NCI-H2107 treated with DMSO at 0.1 percent for 48 hours (cell line): Measurements from ENCODE around the gene RESP18.

Source experiments
- DNase-seq: peaks from one replicate; lab custom pipeline; 2025; ENCODE audit not compliant: unreplicated experiment; lab: John Stamatoyannopoulos, UW

Gene RESP18

DNA sequence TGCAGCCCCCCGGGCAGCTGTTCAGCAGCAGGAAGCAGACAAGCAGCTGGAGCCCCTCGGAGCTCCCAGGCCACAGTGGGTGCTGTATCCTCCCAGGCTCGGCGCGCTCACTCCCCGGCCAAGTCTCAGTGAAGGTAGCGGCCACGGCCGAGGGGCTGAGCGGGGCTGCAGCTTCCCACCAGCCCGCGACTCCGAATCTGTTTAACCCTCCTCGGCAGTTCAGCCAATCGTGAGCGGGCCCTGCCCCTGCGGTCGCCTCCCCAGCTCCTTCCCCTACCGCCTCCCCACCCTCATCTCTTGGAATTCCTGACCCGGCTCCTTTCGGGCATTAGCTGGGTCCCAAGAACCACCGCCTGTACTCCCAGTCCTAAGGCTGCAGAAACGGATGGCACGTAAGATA is at the start of gene RESP18:
Gene RESP18 (minus strand): TSS at position 203 of the 400 bp plus-strand sequence.
- DNase-seq = no peak

- no peak for DNase-seq
Observed at GRCh38 chr2:219381448-219381847, 48.9 kb upstream of the RESP18 start.

GRCh38 chr2:219380926-219381325 is 48.4 kb upstream of the RESP18 start:
- DNase-seq = no peak

GRCh38 chr2:219378163-219378851 is 45.8 kb upstream of the RESP18 start:
- no peak for DNase-seq

DNA sequence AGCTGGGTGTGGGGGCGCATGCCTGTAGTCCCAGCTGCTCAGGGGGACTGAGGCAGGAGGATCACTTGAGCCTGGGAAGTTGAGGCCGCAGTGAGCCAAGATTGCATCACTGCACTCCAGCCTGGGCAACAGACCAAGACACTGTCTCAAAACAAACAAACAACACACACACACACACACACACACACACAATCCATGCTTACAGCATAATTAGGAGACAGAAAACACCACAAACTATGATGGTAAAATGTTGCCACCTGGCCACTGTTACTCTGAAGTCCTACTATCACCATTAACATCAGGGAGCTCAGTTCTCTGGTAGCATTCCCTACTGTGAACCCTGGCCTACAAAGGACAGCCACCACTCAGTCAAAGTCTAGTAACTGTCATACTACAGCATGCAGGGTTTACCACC is 36.9 kb upstream of the RESP18 start:
- DNase-seq = peak; percentile 13

GRCh38 chr2:219368690-219369191 is 36.2 kb upstream of the RESP18 start:
- no peak for DNase-seq

DNA sequence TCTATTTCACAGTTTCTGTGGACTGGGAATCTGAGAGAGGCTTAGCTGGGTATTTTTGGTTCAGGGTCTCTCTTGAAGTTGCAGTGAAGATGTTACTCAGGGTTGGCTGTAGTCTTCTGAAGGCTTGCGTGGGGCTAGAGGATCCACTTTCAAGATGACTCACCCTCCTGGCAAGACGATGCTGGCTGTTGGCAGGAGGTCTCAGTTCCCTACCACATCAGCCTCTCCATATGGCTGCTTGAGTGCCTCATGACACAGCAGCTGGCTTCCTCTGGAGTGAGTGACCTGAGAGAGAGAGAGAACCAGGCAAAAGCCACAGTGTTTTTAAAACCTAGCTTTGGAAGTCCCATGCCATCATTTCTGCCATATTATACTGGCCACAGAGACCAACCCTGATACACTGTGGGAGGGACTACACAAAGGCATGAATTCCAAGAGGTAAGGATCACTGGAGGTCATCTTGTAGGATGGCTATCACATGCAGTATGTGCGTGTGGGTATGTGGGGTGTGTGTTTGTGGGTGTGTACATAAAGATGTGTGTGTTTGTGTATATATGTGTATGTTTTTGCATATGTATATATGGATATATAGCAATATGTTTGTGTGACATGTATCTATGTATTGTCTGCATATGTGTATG is 30.1 kb upstream of the RESP18 start:
- DNase-seq = no peak

DNA sequence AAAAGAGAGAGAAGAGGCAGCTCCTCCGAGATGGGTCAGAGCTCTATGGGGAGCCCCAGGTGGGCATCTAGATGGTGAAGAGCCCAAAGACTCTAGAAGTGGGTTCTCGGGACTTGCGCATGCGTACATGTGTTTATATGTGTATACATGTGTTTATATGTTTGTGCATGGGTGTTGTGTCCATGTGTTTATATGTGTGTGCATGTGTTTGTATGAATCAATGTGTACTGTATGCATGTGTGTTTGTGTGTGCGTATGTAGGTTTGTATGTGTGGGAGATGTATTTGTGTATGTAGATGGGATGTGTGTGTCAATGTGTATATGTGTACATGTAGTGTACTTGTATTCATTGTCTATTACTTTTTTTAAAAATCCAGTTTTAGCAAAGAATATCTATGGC is 29.5 kb upstream of the RESP18 start:
- no peak for DNase-seq

- no peak for DNase-seq
Observed at GRCh38 chr2:219358170-219359075, 25.9 kb upstream of the RESP18 start.

DNA sequence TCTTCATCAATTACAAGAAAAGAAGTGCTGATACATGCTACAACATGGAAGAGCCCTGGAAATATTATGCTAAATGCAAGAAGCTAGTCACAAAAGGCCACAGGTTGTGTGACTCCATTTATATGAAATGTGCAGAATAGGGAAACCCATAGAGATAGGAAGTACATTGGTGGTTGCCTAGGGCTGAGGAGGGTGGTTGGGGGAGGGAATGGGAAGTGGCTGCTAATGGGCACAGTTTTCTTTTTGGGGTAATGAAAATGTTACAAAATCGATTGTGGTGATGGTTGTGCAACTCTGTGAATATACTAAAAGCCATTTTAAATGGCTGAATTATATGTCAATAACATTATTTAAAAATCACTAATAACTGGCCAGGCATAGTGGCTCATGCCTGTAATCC is 24.3 kb upstream of the RESP18 start:
- no peak for DNase-seq

DNA sequence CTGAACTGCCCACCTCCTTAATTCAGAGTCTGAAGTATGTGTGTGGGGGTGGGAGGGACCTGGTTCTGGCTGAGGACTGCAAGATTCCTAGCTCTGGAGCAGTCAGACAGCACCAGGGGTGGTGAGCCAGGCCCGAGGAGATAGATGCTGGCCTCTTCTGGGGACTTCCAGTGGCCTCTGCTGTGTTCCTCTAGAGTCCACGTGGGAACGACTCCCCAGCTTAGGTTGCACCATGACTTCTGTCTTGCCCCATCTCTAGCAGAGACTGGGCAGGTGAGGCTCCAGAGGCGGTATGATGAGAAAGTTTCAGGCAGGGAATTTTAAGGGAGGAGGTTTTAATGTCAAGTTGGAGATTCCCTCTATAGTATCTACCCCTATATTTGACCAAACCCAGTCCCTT is 22.0 kb upstream of the RESP18 start:
- no peak for DNase-seq

- no peak for DNase-seq
Observed at GRCh38 chr2:219353129-219353528, 20.6 kb upstream of the RESP18 start.

DNA sequence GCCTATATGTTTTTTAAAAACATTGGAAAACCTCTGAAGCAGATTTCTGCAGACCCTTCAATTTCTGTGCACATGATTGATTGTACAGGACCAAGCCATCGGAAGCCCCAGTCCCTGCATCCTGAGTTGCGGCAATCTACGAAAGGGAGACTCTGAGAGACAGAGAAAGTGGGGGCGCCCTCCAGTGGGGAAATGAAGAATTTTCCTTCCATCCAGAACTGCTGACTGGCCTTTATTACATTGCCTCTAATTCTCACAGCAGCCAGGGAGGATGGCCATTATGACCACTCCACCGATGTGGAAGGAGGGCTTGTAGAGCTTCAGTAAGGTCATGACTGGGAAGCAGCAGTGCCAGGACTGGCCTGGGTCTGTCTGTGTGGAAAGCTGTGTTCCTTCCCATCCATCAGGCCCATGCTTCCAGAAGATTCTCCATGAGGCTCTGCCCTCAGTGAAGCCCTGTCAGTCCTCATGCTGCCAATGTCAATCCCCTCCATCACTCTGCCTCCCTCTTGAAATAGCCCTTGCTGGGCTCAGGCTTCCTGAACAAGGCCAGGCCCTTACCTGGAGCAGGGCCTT is 20.0 kb upstream of the RESP18 start:
- peak; percentile 31 for DNase-seq

GRCh38 chr2:219350710-219351221 is 18.2 kb upstream of the RESP18 start:
- no peak for DNase-seq

DNA sequence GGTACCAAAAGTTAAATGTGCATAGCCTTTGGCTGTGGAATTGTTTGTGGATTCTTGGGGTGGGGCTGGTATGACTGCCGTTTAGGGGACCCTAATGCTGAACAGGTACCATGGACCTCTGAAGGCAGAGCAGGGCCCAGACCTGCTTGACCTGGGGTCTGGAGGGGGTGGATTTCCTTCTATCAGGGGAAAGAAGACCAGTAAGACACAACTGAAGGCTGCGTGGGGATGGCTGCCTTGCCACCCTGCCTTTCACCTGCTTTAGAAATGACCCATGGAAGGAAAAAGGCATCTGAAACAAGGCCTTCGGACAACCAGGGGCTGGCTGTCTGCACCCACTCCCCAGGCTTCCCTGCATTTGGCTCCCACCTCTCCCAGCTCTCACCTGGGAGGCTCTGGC is 17.7 kb upstream of the RESP18 start:
- no peak for DNase-seq

- peak; percentile 42 for DNase-seq
Observed at GRCh38 chr2:219344751-219345430, 12.3 kb upstream of the RESP18 start.

GRCh38 chr2:219335373-219335786 is 2.8 kb upstream of the RESP18 start:
- DNase-seq = no peak

DNA sequence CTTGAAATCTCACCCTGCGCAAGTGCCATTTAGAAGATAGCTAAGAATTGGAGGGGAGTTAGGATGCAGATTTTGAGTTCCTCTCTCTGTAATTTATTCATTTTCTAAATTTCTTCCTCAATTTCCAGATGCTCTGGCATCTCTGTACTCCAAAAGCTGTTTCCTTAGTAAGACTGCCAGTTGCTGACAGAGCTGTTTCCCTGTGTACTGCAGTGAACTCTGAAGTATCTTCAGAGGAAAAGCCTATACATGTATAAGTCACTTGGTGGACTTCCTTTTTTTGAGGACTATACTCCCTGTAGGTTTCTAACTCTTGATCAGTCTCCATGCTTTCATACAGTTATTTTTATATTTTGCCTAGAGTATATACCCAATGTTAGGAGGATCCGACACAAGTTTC is 1.5 kb upstream of the RESP18 start:
- DNase-seq = no peak

DNA sequence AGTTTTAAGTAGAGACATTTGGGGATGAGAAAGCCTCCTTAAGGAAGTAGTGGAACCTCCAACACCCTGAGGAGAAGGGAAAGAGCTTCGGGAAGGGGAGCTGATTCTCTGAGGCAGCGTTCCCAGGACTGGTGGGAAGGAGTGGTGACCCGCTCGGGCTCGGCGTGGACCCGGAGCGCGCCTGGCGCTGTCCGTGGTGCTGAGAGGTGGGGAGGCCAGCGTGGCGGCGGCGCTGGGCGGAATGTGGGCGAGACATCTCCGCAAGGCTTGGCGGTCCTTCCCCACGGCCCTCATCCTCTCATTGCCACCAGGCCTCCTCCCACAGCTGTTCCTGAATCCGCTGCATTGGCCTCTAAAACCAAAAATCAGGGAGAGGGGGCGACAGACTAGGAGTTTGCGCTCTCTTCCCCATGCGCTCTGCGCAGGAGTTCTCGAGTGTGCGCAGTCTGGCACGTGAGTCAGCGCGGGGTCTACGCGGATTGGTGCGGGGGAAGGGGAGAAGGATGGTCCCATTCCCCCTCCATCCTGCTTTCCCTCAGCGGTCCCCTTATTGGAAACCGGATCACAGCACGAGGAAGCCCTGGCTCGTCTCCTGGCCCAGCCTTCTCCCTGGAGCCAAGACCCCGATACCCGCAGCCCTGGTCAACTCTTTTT is 857 bp downstream of the RESP18 start:
- DNase-seq = no peak

DNA sequence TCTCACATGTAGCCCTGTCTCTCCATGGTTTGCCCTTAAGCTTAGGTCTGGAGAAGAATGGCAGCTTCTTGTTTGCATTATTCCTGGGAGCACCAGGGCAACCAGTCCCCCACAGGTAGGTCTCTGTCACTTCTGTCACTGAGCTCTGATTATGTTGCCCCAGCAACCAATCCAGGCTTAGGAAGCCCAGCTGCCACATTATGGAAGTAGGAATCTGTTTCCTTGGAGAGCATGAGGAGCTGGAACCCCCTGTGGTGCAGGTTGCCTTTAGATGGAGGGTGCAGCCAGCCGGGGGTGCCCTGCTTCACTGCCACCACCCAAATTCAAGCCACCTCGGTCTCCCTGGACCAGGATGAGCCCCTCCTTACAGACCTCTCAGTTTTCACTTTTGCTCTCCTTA is 4.8 kb downstream of the RESP18 start:
- no peak for DNase-seq
